NK-92 (cell line): Measurements from ENCODE around the gene TMA7B.
"Not testable (repeated sequence)": the region's sequence is repeated elsewhere in the genome, so short reads cannot be mapped to it uniquely, and the experiment has no call there.

Source experiments
- DNase-seq: peaks from one replicate; lab custom pipeline; 2025; ENCODE audit not compliant: unreplicated experiment; lab: John Stamatoyannopoulos, UW

TMA7B gene

DNA sequence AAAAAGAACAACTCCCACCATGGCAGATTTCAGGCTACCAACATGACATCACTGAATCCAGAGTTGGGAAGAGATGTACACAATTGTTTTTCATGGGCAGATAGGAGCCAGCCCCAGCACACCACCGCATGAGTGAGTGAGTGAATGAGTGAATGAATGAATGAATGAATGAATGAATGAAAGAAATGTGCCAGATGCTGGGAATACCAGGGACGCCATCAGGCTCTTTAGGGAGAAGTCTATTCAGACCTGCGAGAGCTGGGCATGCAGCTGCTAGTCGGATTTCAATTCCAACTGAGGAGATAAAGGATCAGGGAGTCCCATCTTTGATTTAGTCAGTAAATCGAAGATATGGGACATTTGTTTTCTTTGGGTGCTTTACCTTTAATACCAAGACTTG is 19.3 kb downstream of the TMA7B start:
- DNase-seq: no peak

DNA sequence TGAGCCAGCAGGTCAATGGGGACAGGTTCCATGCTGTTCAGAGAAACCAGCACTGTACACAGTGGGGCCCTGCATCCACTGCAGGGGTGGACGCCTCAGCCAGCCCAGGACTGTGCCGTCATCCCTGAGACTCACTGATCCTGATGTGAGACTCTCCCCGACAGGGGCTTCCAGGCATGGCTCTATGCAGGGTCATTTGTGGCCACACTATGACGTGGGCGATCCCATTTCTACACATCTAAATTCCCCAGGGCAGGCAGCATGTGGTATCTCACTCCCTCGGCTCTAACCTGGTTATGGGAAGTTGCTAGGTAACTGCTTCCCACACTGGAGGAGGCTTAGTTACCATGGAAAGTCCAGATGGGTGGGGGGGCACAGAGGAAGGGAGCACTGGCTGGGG is 20.4 kb downstream of the TMA7B start:
- no peak for DNase-seq

DNA sequence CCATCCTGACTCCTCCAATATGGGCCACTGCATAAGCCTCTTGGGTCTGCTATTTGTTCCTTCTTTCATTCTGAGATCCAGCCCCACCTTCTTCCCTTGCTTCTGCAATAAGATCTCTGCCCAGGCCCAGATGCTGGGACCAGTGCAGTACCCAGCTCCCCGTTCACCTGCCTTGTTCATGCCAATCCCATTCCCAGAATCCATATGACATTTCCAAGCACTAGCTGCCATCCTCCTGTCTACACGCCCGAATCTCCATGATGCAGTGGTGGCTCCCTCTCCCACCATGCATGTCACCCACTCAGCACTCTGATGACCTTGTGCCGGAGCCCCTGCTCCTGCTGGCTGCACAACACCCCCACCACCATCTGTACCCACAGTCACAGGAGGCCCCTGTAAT is 23.1 kb downstream of the TMA7B start:
- DNase-seq: no peak

DNA sequence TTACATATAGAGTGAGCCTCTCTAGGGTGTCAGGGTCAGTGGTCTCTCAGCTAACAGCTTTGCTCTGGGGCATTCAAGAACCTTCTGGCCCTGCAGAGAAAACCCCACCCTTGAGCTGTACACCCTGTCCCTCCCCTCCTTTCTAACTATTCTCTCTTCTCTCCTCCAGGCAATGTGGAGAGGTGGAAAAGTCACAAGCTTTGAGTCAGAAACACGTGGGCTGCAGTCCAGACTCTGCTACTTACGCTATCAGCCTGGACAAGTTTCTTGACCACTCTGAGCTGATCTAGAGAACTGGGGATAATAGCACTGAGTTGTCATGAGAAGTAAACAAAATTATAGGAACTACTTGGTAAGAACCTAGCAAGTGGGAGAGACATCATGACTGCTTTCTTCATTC is 23.8 kb downstream of the TMA7B start:
- no peak for DNase-seq

DNA sequence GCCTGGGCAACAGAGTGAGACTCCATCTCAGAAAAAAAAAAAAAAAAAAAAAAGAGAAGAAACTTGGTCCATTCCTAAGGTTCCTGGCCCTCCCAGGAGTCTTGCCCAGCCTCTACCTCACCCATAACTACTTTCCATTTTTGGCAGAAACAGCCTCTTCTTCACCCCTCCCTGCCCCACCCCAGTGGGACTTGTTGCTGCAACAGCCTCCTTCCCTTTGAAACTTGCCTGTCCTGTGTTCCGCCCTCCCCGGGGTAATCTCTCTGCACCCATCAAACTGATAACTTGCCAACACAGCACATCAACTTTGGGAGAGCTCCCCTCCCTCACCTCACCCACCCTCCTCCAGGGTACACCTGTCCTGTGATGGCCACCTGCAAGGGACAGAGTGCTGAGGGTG is 24.5 kb downstream of the TMA7B start:
- DNase-seq: no peak

DNA sequence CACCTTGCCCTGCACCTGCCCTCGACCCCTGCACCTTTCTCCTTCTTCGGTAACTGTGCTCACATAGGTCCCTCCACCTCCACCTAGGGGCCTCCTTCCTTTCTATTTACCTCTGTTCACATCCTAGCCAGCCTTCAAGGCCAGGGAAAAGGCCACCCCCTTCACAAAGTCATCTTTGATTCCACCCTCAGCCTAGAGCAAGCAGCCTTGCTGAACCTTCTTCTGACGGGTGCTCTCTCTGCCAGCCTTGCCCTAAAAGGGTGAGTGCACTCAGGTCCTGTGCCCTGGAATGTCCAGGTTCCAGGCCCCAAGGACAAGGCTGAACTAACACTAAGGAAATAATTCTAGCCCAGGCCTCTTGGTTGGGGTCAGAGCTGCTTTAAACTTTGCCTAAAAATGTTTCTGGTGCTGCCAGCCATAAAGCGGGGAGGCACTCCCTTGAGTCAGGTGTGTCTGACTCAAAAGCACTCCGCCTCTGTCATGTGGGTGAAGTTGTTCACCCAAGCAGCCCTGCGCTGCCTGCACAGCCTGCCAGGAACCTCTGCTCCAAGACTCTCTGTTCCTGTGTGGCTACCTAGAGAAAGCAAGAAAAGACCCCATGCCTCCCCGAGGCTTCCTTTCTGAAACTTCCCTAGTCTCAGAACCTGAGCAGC is 25.3 kb downstream of the TMA7B start:
- DNase-seq: no peak

DNA sequence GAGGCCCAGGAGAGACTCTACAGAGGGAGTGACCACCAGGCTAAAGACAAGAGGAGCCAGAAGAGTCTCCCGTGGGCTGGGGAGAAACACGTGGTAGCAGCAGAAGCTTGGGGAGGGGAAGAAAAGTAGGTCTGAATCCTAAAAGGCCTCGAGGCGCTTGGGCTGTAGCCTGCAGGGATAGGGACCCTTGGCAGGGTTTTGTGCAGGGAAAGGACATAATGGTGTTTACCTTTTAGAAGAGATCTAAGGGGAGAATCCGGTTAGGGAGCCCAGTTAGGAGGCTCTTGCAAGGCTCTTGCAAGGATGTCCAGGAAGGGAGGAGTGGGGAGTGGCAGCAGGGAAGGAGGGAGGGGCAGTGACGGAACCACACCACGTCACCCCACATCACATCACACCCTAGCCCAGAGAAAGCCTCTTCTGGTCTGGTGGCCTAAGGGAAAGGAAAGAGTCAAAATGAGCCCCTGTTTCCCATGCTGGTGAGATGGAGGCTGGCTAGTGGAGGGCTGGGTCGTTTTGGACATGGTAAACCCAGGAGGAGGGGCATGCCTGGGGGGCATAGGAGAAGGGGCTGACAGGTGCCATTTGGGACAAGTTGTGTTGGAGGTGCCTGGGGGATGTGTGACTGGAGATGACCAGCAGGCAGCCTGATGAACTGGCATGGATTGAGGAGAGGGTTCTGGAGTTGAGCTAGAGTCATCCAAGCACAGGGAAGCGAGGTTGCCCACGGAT is 28.4 kb downstream of the TMA7B start:
- DNase-seq: no peak

DNA sequence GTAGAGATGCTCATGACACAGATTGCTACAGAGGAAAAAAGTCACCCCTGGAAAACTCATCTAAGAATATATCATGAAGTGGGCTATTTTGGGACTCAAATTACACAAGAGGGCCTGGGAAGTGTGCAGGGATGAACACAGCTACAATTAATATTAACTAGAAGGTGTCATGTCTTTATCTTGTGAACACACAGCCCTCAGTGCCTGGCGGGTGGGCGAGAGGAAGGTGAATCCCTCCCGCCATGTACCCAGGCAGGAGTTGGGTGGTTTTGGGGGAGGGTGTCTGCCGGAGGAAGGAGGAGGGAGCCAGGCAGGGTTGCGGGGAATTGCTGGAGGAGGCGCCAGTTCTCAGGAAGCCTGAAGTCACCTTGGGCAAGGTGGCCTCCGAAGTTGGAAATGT is 29.4 kb downstream of the TMA7B start:
- DNase-seq: no peak

DNA sequence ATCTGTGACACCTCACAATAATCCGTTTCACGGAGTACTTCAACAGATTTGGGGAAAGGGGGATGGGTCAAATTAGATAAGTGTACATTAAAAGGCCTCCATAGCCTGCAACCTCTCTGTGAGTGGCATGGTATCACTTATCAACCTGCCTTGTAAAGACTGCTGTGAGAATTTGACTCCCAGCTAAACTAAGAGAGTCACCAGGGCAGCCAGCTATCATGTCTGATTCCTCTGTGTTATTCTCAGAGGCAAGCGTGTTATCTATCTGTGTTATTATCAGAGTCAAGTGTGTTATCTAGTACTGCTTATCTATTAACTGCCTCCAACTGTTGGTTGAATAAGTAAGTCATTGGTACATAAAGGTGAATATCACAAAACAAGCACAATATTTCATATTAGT is 30.5 kb downstream of the TMA7B start:
- DNase-seq: no peak

DNA sequence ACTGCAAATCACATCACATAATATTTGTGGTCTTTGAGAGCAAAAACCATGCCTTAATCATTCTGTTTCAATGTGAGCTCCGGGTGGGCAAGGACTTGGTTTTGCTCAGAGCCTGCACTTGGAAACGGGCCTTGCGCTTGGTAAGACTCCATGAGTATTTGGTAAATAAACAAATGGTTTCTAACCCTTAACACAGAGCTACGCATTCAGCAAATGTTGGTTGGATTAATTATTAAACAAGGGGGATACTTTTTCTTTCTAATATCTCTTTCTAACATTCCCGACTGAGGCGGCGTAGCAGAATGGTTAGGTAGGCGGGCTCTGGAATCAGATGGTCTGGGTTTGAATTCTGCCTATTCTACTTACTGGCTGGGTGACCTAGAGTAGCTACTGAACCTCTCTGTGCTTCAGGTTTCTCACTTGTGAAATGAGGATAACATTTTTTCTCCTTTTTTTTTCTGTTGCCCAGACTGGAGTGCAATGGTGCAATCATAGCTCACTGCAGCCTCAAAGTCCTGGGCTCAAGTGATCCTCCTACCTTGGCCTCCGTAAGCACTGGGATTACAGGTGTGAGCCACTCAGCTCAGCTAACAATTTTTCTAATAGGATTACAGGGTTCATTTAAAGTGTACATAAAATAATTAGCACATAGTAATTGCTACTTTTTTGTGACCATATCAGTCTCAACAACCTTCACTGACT is 31.1 kb downstream of the TMA7B start:
- DNase-seq: no peak

DNA sequence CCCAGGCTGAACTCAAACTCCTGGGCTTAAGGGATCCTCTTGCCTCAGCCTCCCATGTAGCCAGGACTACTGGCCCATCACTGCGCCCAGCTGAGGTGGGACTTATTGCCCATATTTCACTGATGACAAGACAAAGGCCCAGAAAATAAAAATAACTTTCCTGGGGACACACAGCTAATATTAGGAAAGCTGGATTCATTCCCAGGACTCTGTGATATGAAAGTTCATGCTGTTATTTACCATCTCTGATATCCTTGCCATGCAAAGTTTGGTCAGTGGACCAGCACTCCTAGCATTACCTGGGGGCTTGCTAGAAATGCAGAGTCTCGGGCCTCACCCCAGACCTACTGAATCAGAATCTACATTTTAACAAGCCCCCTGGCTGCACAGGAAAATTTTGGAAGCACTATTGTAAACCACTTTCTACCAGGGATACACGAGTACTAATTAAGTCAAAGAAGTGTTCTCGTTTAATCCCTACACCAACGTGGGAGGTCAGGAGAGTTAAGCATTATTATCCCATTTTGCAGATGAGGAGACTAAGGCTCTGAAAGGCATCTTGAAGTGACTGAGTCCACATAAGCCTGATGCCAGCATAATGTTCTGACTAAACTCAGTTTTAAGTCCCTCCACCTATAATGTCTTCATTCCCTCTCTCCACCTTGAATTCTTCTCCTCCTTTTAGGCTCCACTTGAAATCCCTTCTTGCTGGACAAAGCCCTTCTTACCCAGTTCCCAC is 32.1 kb downstream of the TMA7B start:
- no peak for DNase-seq

DNA sequence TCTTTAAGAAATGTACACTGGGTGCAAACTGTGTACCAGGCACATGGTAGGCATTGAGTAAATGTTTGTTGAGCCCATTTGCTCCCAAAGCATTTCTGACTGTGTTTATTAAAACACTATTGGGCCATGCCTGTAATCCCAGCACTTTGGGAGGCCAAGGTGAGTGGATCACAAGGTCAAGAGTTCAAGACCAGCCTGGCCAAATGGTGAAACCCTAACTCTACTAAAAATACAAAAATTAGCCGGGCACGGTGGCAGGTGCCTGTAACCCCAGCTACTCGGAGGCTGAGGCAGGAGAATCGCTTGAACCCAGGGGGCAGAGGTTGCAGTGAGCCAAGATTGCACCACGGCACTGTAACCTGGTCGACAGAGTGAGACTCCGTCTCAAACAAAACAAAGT is 32.7 kb downstream of the TMA7B start:
- not testable (repeated sequence) for DNase-seq

DNA sequence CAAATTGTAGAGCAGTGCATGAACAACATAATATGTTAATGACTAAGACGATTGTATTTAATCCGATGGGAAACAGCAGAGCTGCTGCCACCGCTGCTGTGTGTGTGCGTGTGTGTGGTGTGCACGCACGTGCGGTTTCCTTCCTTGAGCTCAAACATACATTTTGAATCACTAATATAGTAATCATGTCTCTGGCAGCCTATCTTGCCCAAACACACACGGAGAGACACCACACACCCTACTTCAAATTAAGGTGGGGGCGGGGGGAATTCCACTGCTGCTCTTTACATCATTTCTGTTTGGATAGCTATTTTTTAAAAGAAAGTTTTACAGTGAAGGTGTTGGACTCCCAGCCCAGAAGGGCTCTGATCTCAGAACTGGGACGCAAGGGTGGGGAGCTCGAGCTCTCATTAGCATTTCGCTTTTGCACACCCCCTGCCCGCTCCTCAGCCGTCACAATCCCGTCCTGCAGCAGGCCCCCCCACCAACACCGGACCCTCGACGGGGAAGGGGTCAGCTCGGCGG is 33.9 kb downstream of the TMA7B start:
- DNase-seq: no peak

DNA sequence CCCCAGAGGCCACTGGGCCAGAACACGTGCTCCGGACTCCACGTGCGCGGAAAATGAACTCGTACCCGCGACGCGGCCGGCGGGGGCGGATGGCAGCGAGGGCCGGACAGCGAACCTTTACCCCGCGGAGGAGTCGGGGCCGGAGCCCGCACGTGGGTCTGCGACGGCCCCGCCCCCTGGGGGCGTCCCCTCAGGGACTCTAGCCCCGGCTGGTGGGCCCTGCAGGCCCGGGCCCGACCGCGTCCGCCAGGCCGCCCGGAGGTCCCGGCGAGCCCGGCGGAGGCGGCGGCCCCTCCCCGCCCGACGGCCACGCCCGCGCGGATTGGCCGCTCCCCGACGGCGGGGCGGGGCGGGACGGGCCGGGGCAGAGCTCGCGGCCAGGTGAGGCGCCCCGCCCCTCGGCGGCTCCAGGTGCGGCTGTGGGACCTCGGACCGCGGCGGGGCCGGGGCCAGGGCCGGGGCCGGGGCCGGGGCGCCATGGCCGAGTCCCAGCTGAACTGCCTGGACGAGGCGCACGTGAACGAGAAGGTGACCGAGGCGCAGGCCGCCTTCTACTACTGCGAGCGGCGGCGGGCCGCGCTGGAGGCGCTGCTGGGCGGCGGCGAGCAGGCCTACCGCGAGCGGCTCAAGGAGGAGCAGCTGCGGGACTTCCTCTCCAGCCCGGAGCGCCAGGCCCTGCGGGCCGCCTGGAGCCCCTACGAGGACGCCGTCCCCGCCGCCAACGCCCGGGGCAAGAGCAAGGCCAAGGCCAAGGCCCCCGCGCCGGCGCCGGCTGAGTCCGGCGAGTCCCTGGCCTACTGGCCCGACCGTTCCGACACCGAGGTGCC is 34.6 kb downstream of the TMA7B start, which contains the start of gene FAM83F:
TSS of gene FAM83F (plus strand) at position 389 of the 827 bp plus-strand sequence. CDS start at position 478, 89 bp downstream.
- DNase-seq: no peak

DNA sequence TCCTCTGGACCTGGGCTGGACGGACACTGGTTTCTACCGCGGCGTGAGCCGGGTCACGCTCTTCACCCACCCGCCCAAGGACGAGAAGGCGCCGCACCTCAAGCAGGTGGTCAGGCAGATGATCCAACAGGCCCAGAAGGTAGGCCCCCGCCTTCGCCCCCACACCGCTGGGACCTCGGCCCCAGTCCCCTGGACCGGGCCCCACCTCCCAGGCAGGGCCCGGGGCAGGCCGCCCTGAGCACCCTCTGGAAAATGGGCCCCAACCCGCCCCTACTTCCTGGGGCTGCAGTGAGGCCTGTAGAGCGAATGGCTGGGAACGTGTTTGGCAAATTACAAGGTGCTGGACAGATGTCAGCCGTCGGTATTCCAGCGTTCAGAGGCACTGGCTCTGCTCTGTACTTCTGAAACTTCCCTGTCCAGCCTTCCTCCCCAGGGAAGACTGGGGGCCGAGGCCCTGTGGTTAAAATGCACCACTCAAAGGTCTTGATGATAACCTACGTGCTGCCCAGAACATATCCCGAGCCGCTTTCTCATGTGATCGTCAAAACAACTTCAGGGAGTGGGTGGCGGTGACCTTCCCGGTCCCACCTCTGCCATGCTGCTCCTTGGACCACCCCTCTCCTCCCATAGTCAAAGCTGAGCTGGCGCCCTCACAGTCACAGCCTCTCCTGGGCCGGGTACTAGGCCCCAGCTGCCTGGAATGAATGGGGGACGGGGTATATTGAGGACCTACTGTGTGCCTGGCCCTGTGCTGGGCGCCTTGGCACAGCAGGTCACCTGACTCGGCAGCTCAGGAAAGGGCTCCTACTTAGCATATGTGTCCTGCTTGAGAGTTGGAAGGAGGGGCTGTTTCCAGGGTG is 35.4 kb downstream of the TMA7B start:
- no peak for DNase-seq

DNA sequence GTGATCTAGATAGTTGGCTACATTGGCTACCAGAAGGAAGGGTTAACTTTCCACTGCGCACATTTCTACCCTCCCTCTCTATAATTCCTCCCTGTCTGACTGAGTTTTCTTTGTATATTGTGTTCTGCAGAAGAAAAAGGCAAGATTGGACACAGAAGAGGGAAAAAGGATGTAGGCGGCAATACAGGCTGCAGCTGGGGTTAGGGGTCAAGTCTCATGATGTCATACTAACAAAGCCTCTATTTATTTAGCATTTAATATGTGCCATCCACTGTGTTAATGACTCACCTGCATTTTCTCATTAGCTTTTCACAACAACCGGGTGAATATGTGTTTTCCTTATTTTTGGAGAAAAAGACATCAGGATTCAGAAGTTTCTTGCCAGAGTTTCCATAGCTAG is 36.5 kb downstream of the TMA7B start:
- DNase-seq: no peak

DNA sequence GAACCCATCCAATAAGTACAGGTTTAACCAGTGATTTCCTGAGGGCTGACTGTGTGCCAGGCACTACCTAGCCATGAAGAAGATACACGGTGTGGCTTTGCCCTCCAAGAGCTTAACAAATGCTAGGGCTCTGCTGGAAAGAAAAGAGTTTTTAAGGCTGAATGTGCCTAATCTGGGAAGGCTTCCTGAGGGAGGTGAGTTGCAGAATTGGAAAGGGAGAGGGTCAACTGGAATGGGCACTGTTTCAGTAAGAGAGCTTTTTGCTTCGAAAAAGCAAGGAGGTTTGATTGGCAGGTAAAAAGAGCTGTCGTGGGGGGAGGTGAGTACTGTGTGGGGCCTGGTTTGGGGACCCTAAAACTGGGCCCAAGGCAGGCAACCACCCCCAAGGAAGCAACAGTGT is 37.2 kb downstream of the TMA7B start:
- DNase-seq: no peak

DNA sequence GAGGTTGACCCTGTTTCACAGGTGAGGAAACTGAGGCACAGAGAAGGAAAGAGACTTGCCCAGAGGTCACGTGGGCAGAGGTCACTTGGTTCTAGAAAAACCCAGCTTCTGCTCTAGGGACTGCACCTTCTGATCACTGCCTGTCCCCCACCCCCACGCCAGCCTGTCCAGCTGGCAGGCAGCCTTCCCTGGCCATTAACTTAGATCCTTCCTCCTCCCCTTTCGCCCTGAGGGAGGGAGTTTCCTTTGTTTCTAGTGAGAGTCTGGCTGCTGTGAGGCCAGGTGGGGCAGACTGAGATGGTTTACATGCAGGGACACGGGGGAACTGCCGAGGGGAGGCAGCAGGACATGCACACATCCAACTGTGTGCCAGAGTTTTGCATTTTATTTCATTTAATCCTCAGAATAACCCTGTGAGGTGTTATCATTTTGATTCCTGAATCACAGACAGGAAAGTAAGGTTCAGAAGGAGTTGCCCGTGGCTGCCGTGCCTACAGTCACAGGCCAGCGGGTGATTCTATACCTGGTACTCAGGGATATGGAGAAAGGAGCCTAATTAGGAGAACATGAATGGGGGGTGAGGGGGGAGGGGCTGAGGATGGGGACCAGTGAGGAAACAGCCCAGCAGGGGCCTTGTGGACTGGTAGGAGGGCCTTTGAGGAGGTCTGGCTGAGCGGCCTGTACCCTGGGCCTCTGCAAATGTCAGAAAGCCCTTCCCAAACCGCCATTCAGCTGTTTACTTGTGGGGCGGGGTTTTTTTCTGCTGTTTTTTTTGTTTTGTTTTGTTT is 37.9 kb downstream of the TMA7B start:
- no peak for DNase-seq
